Smooth muscle cell (in vitro differentiated cells): ENCODE results near the gene DKKL1. TPM values are rescaled to one million over a fixed set of nuclear protein-coding genes. Genes with fewer than 3 reads are reported as not detected.

Experiments used
- DNase-seq: peaks from one replicate; lab custom pipeline; 2025; ENCODE audit not compliant: unreplicated experiment; lab: John Stamatoyannopoulos, UW
- H2AFZ ChIP-seq: fragments of 200-600 bp; sonication (generic); 2 replicates; pipeline ENCODE4 v1.6.0; 2016; ENCODE audit warnings: antibody characterized with exemption, low read depth, mild to moderate bottlenecking
- H3F3A ChIP-seq: fragments of 200-600 bp; sonication (generic); 2 replicates; pipeline ENCODE4 v1.6.0; 2017; ENCODE audit warnings: antibody characterized with exemption, low read depth
- H3K27ac ChIP-seq: fragments of 200-600 bp; sonication (generic); 2 replicates; pipeline ENCODE4 v1.5.1; 2016; ENCODE audit warnings: low read depth, mild to moderate bottlenecking
- H3K27me3 ChIP-seq: fragments of 200-600 bp; sonication (generic); 2 replicates; pipeline ENCODE4 v1.6.1; 2016; ENCODE audit warnings: low read depth, mild to moderate bottlenecking
- H3K36me3 ChIP-seq: fragments of 200-600 bp; sonication (generic); 2 replicates; pipeline ENCODE4 v1.5.1; 2016; ENCODE audit warnings: low read depth
- H3K4me1 ChIP-seq: fragments of 200-600 bp; sonication (generic); 2 replicates; pipeline ENCODE4 v1.5.1; 2016; ENCODE audit warnings: low read depth
- H3K4me2 ChIP-seq: fragments of 200-600 bp; sonication (generic); 2 replicates; pipeline ENCODE4 v1.6.0; 2016; ENCODE audit warnings: mild to moderate bottlenecking
- H3K4me3 ChIP-seq: fragments of 200-600 bp; sonication (generic); 2 replicates; pipeline ENCODE4 v1.5.1; 2016; ENCODE audit warnings: mild to moderate bottlenecking
- H3K79me2 ChIP-seq: fragments of 200-600 bp; sonication (generic); 2 replicates; pipeline ENCODE4 v1.6.0; 2016; ENCODE audit warnings: low read depth, mild to moderate bottlenecking
- H3K9ac ChIP-seq: fragments of 200-600 bp; sonication (generic); 2 replicates; pipeline ENCODE4 v1.6.0; 2016; ENCODE audit warnings: low read depth
- H3K9me3 ChIP-seq: fragments of 200-600 bp; sonication (generic); replicated peaks from 2 replicates; pipeline ENCODE4 v1.5.1; 2016; ENCODE audit warnings: low read depth
- H4K20me1 ChIP-seq: fragments of 200-600 bp; sonication (generic); 2 replicates; pipeline ENCODE4 v1.6.0; 2016; ENCODE audit warnings: low read depth
- CTCF ChIP-seq: fragments of 200-600 bp; sonication (generic); IDR thresholded peaks from 2 replicates; pipeline ENCODE4 v1.5.1; 2017; ENCODE audit warnings: borderline replicate concordance, mild to moderate bottlenecking, antibody characterized with exemption; ENCODE audit not compliant: insufficient read depth, poor library complexity, severe bottlenecking
- WGBS: methylation state at CpG from one replicate; pipeline ENCODE4 v1.1.7; 2016; ENCODE audit warnings: low lambda C conversion rate; 5-methylcytosine and 5-hydroxymethylcytosine counted together
- polyA plus RNA-seq: library from polyadenylated mRNA; unstranded; fragments of >200 nt; fragmentation: Nextera tagmentation; extraction: Ambion mirVana; gene quantifications from 2 replicates; pipeline ENCODE4 v1.2.1, GENCODE V29; 2016
- total RNA-seq: library from RNA; depleted of rRNA; stranded (reverse); fragments of >200 nt; gene quantifications from 2 replicates; pipeline ENCODE4 v1.2.3, GENCODE V29; 2014

The DKKL1 gene
- total and polyA plus RNA-seq, 2 experiments from 2014 or later: 2.3 to 2.8 TPM

GRCh38 chr19:49333418-49333805 is 30.3 kb upstream of the DKKL1 start:
- Histone ChIP-seq H3K9ac (no peak overlapping the region), H3K4me1 (no peaks in the 10 kb centered on the region), H3K27ac (no peak overlapping the region), H2AFZ (no peak overlapping the region), H4K20me1 (peaks cover 15% of the 10 kb centered on the region), H3K79me2 (no peaks in the 10 kb centered on the region), H3F3A (no peaks in the 10 kb centered on the region), H3K4me2 (no peak overlapping the region), H3K36me3 (no peaks in the 10 kb centered on the region), H3K9me3 (no peaks in the 10 kb centered on the region), H3K27me3 (no peaks in the 10 kb centered on the region), H3K4me3 (no peak overlapping the region)
- no peak for TF ChIP-seq CTCF
- DNase-seq: no peak
- 83% methylated on average over 3 of the region's 3 CpGs for WGBS

DNA sequence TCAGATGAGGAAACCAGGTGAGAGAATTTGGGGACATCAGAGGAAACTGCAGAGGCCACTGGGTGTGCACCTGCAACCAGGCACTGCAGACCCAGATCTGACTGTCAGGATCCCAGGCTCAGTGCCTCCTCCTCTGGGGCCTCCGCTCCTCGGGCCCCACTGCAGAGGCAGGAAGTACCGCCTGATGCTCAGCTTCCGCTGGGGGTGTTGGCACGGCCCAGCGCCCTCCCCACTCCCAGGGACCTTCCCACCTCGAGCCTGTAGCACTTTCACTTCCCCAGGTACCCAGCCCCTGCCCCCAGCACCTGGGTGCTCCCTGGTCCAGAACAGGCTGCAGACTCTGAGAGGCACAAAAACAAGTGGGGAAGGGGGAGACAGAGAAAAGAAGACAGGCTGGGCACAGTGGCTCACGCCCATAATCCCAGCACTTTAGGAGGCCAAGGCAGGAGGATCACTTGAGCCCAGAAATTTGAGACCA is 29.8 kb upstream of the DKKL1 start:
- Histone ChIP-seq H3K36me3 (no peaks in the 10 kb centered on the region), H3F3A (no peaks in the 10 kb centered on the region), H4K20me1 (peaks cover 19% of the 10 kb centered on the region), H3K79me2 (no peaks in the 10 kb centered on the region), H3K4me3 (no peak overlapping the region), H3K4me1 (peaks cover 3% of the 10 kb centered on the region), H2AFZ (no peak overlapping the region), H3K4me2 (no peak overlapping the region), H3K27ac (no peak overlapping the region), H3K9me3 (no peaks in the 10 kb centered on the region), H3K9ac (no peak overlapping the region), H3K27me3 (no peaks in the 10 kb centered on the region)
- no peak for DNase-seq
- no peak for TF ChIP-seq CTCF
- 86% methylated on average over 8 of the region's 8 CpGs for WGBS

DNA sequence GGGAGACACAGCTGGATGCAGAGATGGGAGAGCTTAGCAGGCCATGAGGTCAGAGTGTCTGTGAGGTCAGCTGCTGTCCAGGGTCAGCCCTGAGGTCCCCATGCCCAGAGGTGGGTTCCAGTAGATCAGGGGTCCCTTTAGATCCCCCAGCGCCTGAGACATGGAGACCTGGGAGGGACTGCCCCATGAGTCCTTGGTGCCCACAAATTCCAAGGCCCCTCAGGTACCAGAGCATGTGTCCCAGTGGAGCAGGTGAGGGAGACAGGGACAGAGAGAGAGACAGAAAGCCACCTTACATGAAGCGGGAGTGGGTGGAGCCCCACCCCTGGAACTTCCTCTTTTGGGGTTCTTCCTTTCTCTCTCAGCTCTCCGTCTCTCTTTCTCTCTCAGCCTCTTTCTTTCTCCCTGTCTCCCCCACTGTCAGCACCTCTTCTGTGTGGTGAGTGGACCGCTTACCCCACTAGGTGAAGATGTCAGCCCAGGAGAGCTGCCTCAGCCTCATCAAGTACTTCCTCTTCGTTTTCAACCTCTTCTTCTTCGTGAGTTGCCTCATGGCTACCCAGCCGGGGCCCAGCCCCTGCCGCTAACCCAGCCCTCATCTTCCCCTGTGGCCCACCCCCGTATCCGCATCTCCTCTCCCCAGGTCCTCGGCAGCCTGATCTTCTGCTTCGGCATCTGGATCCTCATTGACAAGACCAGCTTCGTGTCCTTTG is 28.4 kb upstream of the DKKL1 start, which contains the start of gene CD37:
Gene CD37 (plus strand): TSS at position 336 of the 713 bp plus-strand sequence. CDS start 135 bp downstream, at position 471.
- Histone ChIP-seq H4K20me1 (peaks cover 24% of the 10 kb centered on the region), H3K4me3 (no peak within 1 kb of the TSS), H3K27ac (no peak within 1 kb of the TSS), H3F3A (no peaks in the 10 kb centered on the region), H3K36me3 (no peaks in the 10 kb centered on the region), H3K79me2 (no peaks in the 10 kb centered on the region), H3K9me3 (no peaks in the 10 kb centered on the region), H2AFZ (no peak within 1 kb of the TSS), H3K4me2 (no peak within 1 kb of the TSS), H3K9ac (no peak within 1 kb of the TSS), H3K4me1 (peaks cover 4% of the 10 kb centered on the region), H3K27me3 (no peaks in the 10 kb centered on the region)
- 83% methylated on average over 10 of the region's 13 CpGs for WGBS
- DNase-seq: no peak
- TF ChIP-seq CTCF: no peak
